Activated naive CD4-positive, alpha-beta T cell treated with anti-CD3 and anti-CD28 coated beads for 36 hours (primary cell): ENCODE results near the gene GRB10. TPM values are rescaled to one million over a fixed set of nuclear protein-coding genes. Genes with fewer than 3 reads are reported as not detected.

Experiments
- CTCF ChIA-PET: fragments of 350-600 bp; sonication (Branson Sonifier 250); formaldehyde crosslinking; loops from one replicate; lab custom pipeline; 2021; ENCODE audit warnings: antibody characterized with exemption; lab: Charles Lee
- DNase-seq: peaks from one replicate; pipeline ENCODE4 v3.0.0-alpha.2; 2020
- H3K27ac Mint-ChIP-seq: one replicate; pipeline ENCODE4 v1.8.0; 2021; ENCODE audit warnings: mild to moderate bottlenecking, mixed read lengths
- H3K27me3 Mint-ChIP-seq: one replicate; pipeline ENCODE4 v1.8.0; 2021; ENCODE audit warnings: low read depth, mixed read lengths
- H3K36me3 Mint-ChIP-seq: one replicate; pipeline ENCODE4 v1.8.0; 2021; ENCODE audit warnings: low read depth, mixed read lengths
- H3K4me1 Mint-ChIP-seq: one replicate; pipeline ENCODE4 v1.8.0; 2021; ENCODE audit warnings: low read depth, mixed read lengths
- H3K4me3 Mint-ChIP-seq: one replicate; pipeline ENCODE4 v1.8.0; 2021; ENCODE audit warnings: mild to moderate bottlenecking, moderate library complexity, mixed read lengths
- H3K9me3 Mint-ChIP-seq: one replicate; pipeline ENCODE4 v1.8.0; 2021; ENCODE audit warnings: mixed read lengths
- intact Hi-C: fragments of 100-400 bp; cut with micrococcal nuclease; formaldehyde crosslinking; loops from one replicate; pipeline ENCODE4 v1.15.1; 2023
- total RNA-seq, 2 experiments: library from RNA; stranded (reverse); gene quantifications; one replicate each; pipeline ENCODE4 v1.2.3, GENCODE V29; 2021

The GRB10 gene
- total RNA-seq, 2 experiments from 2014 or later, result 24.3 to 30.4 TPM

- DNase-seq, result no peak
- Mint-ChIP-seq H3K4me1 (no peaks in the 10 kb centered on the region), H3K9me3 (no peaks in the 10 kb centered on the region), H3K27me3 (no peaks in the 10 kb centered on the region), H3K4me3 (no peak overlapping the region), H3K36me3 (no peaks in the 10 kb centered on the region), H3K27ac (no peak overlapping the region)
- CTCF ChIA-PET, result interaction anchor here (1.2 to 4.9 kb wide), 4 partner anchors 16 to 484 kb away, joined by 3 to 43 read pairs (median 9); no protein-coding TSS in a partner anchor
- intact Hi-C loops, result loop anchor here (5.0 kb wide), 1 partner anchor 485 kb away; no protein-coding TSS in a partner anchor
These were observed 105.7 kb downstream of the GRB10 start for GRCh38 chr7:50676740-50677637.

- no peak overlapping the region for H3K4me3 Mint-ChIP-seq
- no peaks in the 10 kb centered on the region for H3K9me3 Mint-ChIP-seq
- intact Hi-C loops, result loop anchor here (5.0 kb wide), 1 partner anchor 486 kb away; no protein-coding TSS in a partner anchor
- CTCF ChIA-PET, result interaction anchor here (0.6 to 1.9 kb wide), 4 partner anchors 15 to 485 kb away, joined by 3 to 12 read pairs (median 4); no protein-coding TSS in a partner anchor
- no peaks in the 10 kb centered on the region for H3K36me3 Mint-ChIP-seq
- H3K4me1 Mint-ChIP-seq, result no peaks in the 10 kb centered on the region
- no peak for DNase-seq
- H3K27me3 Mint-ChIP-seq, result no peaks in the 10 kb centered on the region
- H3K27ac Mint-ChIP-seq, result no peak overlapping the region
These were observed 106.6 kb downstream of the GRB10 start for GRCh38 chr7:50676079-50676478.

- CTCF ChIA-PET, result interaction anchor here (0.6 to 1.9 kb wide), 4 partner anchors 35 to 486 kb away, joined by 3 to 12 read pairs (median 4); no protein-coding TSS in a partner anchor
- H3K27ac Mint-ChIP-seq, result no peak overlapping the region
- H3K4me3 Mint-ChIP-seq, result no peak overlapping the region
- H3K9me3 Mint-ChIP-seq, result no peaks in the 10 kb centered on the region
- no peaks in the 10 kb centered on the region for H3K4me1 Mint-ChIP-seq
- H3K36me3 Mint-ChIP-seq, result no peaks in the 10 kb centered on the region
- no peak for DNase-seq
- no peaks in the 10 kb centered on the region for H3K27me3 Mint-ChIP-seq
- intact Hi-C loops, result loop anchor here (5.0 kb wide), 1 partner anchor 487 kb away; no protein-coding TSS in a partner anchor
These were observed 107.5 kb downstream of the GRB10 start for GRCh38 chr7:50674896-50675835.

GRCh38 chr7:50674299-50674698 is 108.4 kb downstream of the GRB10 start:
- H3K36me3 Mint-ChIP-seq, result peaks cover 5% of the 10 kb centered on the region
- DNase-seq, result no peak
- H3K9me3 Mint-ChIP-seq, result no peaks in the 10 kb centered on the region
- no peak overlapping the region for H3K27ac Mint-ChIP-seq
- H3K4me3 Mint-ChIP-seq, result no peak overlapping the region
- CTCF ChIA-PET, result interaction anchor here (1.2 kb wide), 1 partner anchor 40 kb away, joined by 3 read pairs; no protein-coding TSS in a partner anchor
- no peaks in the 10 kb centered on the region for H3K27me3 Mint-ChIP-seq
- H3K4me1 Mint-ChIP-seq, result no peaks in the 10 kb centered on the region
- intact Hi-C loops, result no loop called here

GRCh38 chr7:50673096-50673495 is 109.6 kb downstream of the GRB10 start:
- no peaks in the 10 kb centered on the region for H3K27me3 Mint-ChIP-seq

GRCh38 chr7:50672045-50672444 is 110.7 kb downstream of the GRB10 start:
- DNase-seq, result no peak
- no peak overlapping the region for H3K27ac Mint-ChIP-seq
- H3K4me1 Mint-ChIP-seq, result no peaks in the 10 kb centered on the region
- H3K4me3 Mint-ChIP-seq, result no peak overlapping the region
- no peaks in the 10 kb centered on the region for H3K9me3 Mint-ChIP-seq
- CTCF ChIA-PET, result interaction anchor here (1.4 to 1.7 kb wide), 2 partner anchors 204 to 579 kb away, joined by 4 to 5 read pairs; partner anchors contain the start of gene ZPBP
- peaks cover 6% of the 10 kb centered on the region for H3K36me3 Mint-ChIP-seq
- no peaks in the 10 kb centered on the region for H3K27me3 Mint-ChIP-seq
- intact Hi-C loops, result no loop called here

More at GRCh38 chr7:50673096-50673495, 109.6 kb downstream of the GRB10 start:
- no peaks in the 10 kb centered on the region for H3K4me1 Mint-ChIP-seq
- H3K36me3 Mint-ChIP-seq, result peaks cover 6% of the 10 kb centered on the region
- CTCF ChIA-PET, result interaction anchor here (1.7 kb wide), 1 partner anchor 205 kb away, joined by 5 read pairs; no protein-coding TSS in a partner anchor
- DNase-seq, result no peak
- no peak overlapping the region for H3K4me3 Mint-ChIP-seq
- no peak overlapping the region for H3K27ac Mint-ChIP-seq
- intact Hi-C loops, result no loop called here
- no peaks in the 10 kb centered on the region for H3K9me3 Mint-ChIP-seq

GRCh38 chr7:50671386-50671785 is 111.3 kb downstream of the GRB10 start:
- no peaks in the 10 kb centered on the region for H3K4me1 Mint-ChIP-seq
- no peak overlapping the region for H3K4me3 Mint-ChIP-seq
- H3K27me3 Mint-ChIP-seq, result no peaks in the 10 kb centered on the region
- no peaks in the 10 kb centered on the region for H3K9me3 Mint-ChIP-seq
- intact Hi-C loops, result no loop called here
- DNase-seq, result no peak
- H3K27ac Mint-ChIP-seq, result no peak overlapping the region
- H3K36me3 Mint-ChIP-seq, result peaks cover 6% of the 10 kb centered on the region
- CTCF ChIA-PET, result interaction anchor here (0.6 to 1.4 kb wide), 2 partner anchors 186 to 579 kb away, joined by 3 to 4 read pairs; partner anchors contain the start of gene ZPBP

- intact Hi-C loops, result no loop called here
- Mint-ChIP-seq H3K4me3 (no peak overlapping the region), H3K27ac (no peak overlapping the region), H3K36me3 (peaks cover 6% of the 10 kb centered on the region), H3K9me3 (no peaks in the 10 kb centered on the region), H3K4me1 (peaks cover 9% of the 10 kb centered on the region), H3K27me3 (no peaks in the 10 kb centered on the region)
- no peak for DNase-seq
- CTCF ChIA-PET, result no interaction called here
These were observed 112.8 kb downstream of the GRB10 start for GRCh38 chr7:50669890-50670289.

GRCh38 chr7:50667789-50668226 is 114.9 kb downstream of the GRB10 start:
- no peak for DNase-seq
- Mint-ChIP-seq H3K36me3 (peaks cover 6% of the 10 kb centered on the region), H3K27me3 (no peaks in the 10 kb centered on the region), H3K27ac (no peak overlapping the region), H3K4me3 (no peak overlapping the region), H3K4me1 (peaks cover 29% of the 10 kb centered on the region), H3K9me3 (no peaks in the 10 kb centered on the region)
- CTCF ChIA-PET, result interaction anchor here (0.7 to 1.3 kb wide), 2 partner anchors 27 to 762 kb away, joined by 3 to 5 read pairs; no protein-coding TSS in a partner anchor
- intact Hi-C loops, result no loop called here

- CTCF ChIA-PET, result interaction anchor here (0.7 to 1.3 kb wide), 2 partner anchors 26 to 763 kb away, joined by 3 to 5 read pairs; no protein-coding TSS in a partner anchor
- H3K27me3 Mint-ChIP-seq, result no peaks in the 10 kb centered on the region
- no peak overlapping the region for H3K27ac Mint-ChIP-seq
- H3K4me3 Mint-ChIP-seq, result no peak overlapping the region
- DNase-seq, result no peak
- peaks cover 6% of the 10 kb centered on the region for H3K36me3 Mint-ChIP-seq
- no peaks in the 10 kb centered on the region for H3K9me3 Mint-ChIP-seq
- intact Hi-C loops, result no loop called here
- H3K4me1 Mint-ChIP-seq, result peaks cover 34% of the 10 kb centered on the region
These were observed 115.4 kb downstream of the GRB10 start for GRCh38 chr7:50667338-50667737.

GRCh38 chr7:50666124-50666496 is 116.6 kb downstream of the GRB10 start:
- Mint-ChIP-seq H3K36me3 (peaks cover 6% of the 10 kb centered on the region), H3K27ac (no peak overlapping the region), H3K4me3 (no peak overlapping the region), H3K4me1 (peaks cover 46% of the 10 kb centered on the region), H3K27me3 (no peaks in the 10 kb centered on the region), H3K9me3 (no peaks in the 10 kb centered on the region)
- CTCF ChIA-PET, result interaction anchor here (0.7 to 0.8 kb wide), 2 partner anchors 198 to 495 kb away, joined by 4 read pairs; no protein-coding TSS in a partner anchor
- no peak for DNase-seq
- intact Hi-C loops, result no loop called here
